Endothelial cell (in vitro differentiated cells): ENCODE measurements around the gene IFITM2. TPM values are rescaled to one million over a fixed set of nuclear protein-coding genes. Genes with fewer than 3 reads are reported as not detected.
A peak's percentile ranks its signal among the peaks of the same experiment; 100 is the strongest.

Source experiments
- DNase-seq: peaks from one replicate; pipeline ENCODE4 v3.0.0; 2021; ENCODE audit warnings: low spot score
- H3K27ac Mint-ChIP-seq: one replicate; pipeline ENCODE4 v1.8.0; 2021; ENCODE audit warnings: mixed read lengths, inconsistent platforms; ENCODE audit not compliant: unreplicated experiment
- H3K27me3 Mint-ChIP-seq: one replicate; pipeline ENCODE4 v1.8.0; 2021; ENCODE audit warnings: mild to moderate bottlenecking, moderate library complexity, mixed read lengths, inconsistent platforms; ENCODE audit not compliant: unreplicated experiment
- H3K36me3 Mint-ChIP-seq: one replicate; pipeline ENCODE4 v1.8.0; 2021; ENCODE audit warnings: mild to moderate bottlenecking, low read depth, mixed read lengths, inconsistent platforms; ENCODE audit not compliant: unreplicated experiment
- H3K4me1 Mint-ChIP-seq: one replicate; pipeline ENCODE4 v1.8.0; 2021; ENCODE audit warnings: mild to moderate bottlenecking, mixed read lengths, inconsistent platforms; ENCODE audit not compliant: unreplicated experiment
- H3K4me3 Mint-ChIP-seq: one replicate; pipeline ENCODE4 v1.8.0; 2021; ENCODE audit warnings: mild to moderate bottlenecking, mixed read lengths, inconsistent platforms; ENCODE audit not compliant: unreplicated experiment
- H3K9me3 Mint-ChIP-seq: one replicate; pipeline ENCODE4 v1.8.0; 2021; ENCODE audit warnings: mixed read lengths, inconsistent platforms; ENCODE audit not compliant: unreplicated experiment
- CTCF ChIP-seq: fragments of 200-600 bp; sonication (generic); IDR thresholded peaks from one replicate; pipeline ENCODE4 v1.5.0; 2021; ENCODE audit warnings: antibody characterized with exemption; ENCODE audit not compliant: unreplicated experiment
- total RNA-seq: library from RNA; stranded (reverse); fragmentation: NEBNext Ultra II Directional; extraction: Animal tissue kit (Norgen Biotek cat#: 25700); gene quantifications from one replicate; pipeline ENCODE4 v1.2.1, GENCODE V29; 2021; ENCODE audit not compliant: unreplicated experiment

The IFITM2 gene
- total RNA-seq, 1 donor from 2014 or later, result 205 TPM

- Mint-ChIP-seq H3K36me3 (peaks cover 4% of the 10 kb centered on the region), H3K4me3 (no peak overlapping the region), H3K9me3 (no peaks in the 10 kb centered on the region), H3K27ac (no peak overlapping the region), H3K4me1 (no peaks in the 10 kb centered on the region), H3K27me3 (peaks cover 2% of the 10 kb centered on the region)
- no peak for DNase-seq
- TF ChIP-seq CTCF, result no peak
These were observed 34.8 kb upstream of the IFITM2 start for GRCh38 chr11:272931-273198.

- H3K27ac Mint-ChIP-seq, result no peak overlapping the region
- peaks cover 6% of the 10 kb centered on the region for H3K27me3 Mint-ChIP-seq
- H3K4me3 Mint-ChIP-seq, result no peak overlapping the region
- no peak for DNase-seq
- TF ChIP-seq CTCF, result no peak
- no peaks in the 10 kb centered on the region for H3K9me3 Mint-ChIP-seq
- no peaks in the 10 kb centered on the region for H3K36me3 Mint-ChIP-seq
- H3K4me1 Mint-ChIP-seq, result no peaks in the 10 kb centered on the region
These were observed 31.4 kb upstream of the IFITM2 start for GRCh38 chr11:276219-276618.

GRCh38 chr11:278001-278951 is 29.3 kb upstream of the IFITM2 start, which contains the start of gene NLRP6:
NLRP6 (plus strand) TSS chr11:278407; CDS start chr11:278570, 163 bp downstream.
- DNase-seq, result no peak
- Mint-ChIP-seq H3K27me3 (peaks cover 20% of the 10 kb centered on the region), H3K36me3 (no peaks in the 10 kb centered on the region), H3K27ac (no peak within 1 kb of the TSS), H3K4me3 (peak within 1 kb of the TSS; percentile 65), H3K9me3 (no peaks in the 10 kb centered on the region), H3K4me1 (no peaks in the 10 kb centered on the region)
- no peak for TF ChIP-seq CTCF

- H3K4me1 Mint-ChIP-seq, result no peaks in the 10 kb centered on the region
- H3K9me3 Mint-ChIP-seq, result peaks cover 4% of the 10 kb centered on the region
- TF ChIP-seq CTCF, result no peak
- no peak overlapping the region for H3K4me3 Mint-ChIP-seq
- H3K36me3 Mint-ChIP-seq, result peaks cover 5% of the 10 kb centered on the region
- no peak for DNase-seq
- no peak overlapping the region for H3K27ac Mint-ChIP-seq
- H3K27me3 Mint-ChIP-seq, result peaks cover 22% of the 10 kb centered on the region
These were observed 28.3 kb upstream of the IFITM2 start for GRCh38 chr11:279040-279965.
